Stimulated activated naive CD4-positive, alpha-beta T cell (primary cell): ENCODE data around the gene RUNX1.

ENCODE experiments used
- DNase-seq, 6 experiments: peaks; one replicate each; lab custom pipeline; 2025; lab: John Stamatoyannopoulos, UW

RUNX1 gene

GRCh38 chr21:34992736-34993398 is 56.2 kb downstream of the RUNX1 start:
- DNase-seq = no peak

GRCh38 chr21:34992180-34992579 is 56.9 kb downstream of the RUNX1 start:
- DNase-seq = no peak

GRCh38 chr21:34991366-34991957 is 57.6 kb downstream of the RUNX1 start:
- no peak for DNase-seq

DNA sequence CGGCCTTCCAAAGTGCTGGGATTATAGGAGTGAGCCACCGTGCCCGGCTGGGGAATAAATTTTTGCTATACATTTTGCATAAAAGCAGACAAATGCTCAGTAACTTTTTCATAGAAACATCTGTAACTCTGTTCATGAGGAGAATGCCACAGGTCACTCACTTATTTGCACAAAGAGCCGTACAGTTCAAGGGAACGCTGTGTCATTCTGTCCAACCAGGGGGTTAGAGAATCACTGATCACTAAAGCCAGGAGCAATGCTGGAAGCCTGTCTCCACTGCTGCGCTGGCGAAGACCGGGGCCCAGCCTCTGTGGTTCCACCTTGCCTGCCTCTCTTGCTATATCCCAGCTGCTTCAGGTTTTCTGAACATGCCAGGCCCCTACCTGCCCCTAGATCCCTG is 58.3 kb downstream of the RUNX1 start:
- no peak for DNase-seq

DNA sequence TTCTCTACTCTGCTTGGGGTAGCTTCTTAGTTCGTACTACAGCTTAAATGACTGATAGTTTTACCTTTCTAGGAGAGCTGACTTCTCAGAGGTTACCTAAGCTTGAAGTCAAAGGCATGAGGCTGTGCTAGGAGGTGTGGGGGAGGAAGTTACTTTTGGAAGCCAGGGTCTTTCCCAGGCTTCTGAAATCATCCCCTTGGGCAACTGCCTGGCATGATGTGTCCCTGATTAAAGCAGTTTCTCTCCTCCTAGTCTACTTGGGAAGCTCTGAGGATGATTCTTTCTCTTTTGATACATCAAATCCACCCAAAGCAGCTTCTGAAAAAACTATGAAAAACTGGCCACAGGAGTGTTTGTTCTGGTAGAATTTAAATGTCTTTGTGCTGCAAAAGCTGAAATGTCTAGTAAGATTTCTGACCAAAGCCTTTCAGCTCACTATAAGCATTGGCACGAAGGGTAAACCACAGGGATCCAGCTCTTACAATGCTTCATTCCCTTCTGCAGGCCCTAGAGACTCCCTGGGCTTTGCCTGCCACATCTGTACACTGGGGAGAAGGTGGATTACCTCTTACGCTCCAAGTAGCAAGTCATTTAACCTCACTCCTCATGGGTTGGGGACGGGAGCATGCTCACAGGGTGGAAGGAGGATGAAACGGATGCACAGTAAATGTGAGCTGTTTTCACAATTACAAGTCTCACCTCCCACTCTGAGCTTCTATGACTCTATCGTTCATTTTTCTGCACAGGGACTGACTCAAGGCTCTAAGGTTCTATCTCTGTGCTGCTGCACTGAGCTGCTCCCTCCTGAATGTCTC is 59.6 kb downstream of the RUNX1 start:
- no peak for DNase-seq

DNA sequence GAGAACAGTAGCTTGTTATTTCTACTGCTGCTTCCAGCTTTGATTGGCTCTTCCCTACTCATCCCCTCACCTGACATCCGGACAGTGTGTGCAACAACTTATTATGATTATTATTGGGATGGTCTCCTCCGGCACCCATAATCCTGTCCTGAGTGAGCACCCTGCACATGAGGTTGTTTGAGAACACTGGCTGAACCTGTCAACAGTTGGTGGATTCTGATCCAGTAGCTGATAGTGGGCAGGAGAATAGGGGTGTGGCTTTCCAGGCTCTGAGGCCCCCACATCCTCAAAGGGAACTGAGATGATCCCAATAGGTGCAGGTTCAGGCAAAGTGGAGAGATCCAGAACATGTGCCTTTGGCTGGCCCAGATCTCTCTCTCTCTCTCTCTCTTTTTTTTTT is 60.5 kb downstream of the RUNX1 start:
- DNase-seq = no peak

- no peak for DNase-seq
Measured at GRCh38 chr21:34988139-34988538, 61.0 kb downstream of the RUNX1 start.

DNA sequence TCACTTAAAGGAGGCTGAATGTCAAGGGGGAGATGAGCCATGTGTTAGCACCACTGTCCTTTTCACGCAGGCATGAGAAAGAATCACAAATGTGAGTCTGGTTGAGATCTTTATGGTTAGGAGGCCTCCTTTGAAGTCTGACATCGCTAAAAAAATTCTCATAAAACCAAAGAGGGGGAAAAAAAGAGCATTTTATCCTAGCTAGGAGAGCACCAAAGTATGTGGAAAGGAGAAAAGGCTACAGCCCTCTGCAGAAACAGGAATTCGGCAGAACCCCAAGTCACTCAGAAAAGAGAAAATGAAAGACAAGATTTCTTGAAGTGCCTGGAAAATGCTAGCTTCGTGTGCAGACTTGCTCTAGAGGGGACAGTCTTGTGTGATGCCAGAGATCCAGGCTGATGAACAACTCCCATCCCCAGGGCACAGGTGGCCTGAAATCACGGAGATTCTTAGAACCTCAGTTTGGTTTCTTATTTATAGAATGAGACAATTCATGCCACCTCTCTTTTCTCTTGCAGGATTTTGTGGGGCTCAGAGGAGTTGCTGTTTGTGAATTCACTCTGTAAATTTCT is 61.5 kb downstream of the RUNX1 start:
- DNase-seq = peak in 3 of 6 experiments; percentile 25 to 61 (median 39)

DNA sequence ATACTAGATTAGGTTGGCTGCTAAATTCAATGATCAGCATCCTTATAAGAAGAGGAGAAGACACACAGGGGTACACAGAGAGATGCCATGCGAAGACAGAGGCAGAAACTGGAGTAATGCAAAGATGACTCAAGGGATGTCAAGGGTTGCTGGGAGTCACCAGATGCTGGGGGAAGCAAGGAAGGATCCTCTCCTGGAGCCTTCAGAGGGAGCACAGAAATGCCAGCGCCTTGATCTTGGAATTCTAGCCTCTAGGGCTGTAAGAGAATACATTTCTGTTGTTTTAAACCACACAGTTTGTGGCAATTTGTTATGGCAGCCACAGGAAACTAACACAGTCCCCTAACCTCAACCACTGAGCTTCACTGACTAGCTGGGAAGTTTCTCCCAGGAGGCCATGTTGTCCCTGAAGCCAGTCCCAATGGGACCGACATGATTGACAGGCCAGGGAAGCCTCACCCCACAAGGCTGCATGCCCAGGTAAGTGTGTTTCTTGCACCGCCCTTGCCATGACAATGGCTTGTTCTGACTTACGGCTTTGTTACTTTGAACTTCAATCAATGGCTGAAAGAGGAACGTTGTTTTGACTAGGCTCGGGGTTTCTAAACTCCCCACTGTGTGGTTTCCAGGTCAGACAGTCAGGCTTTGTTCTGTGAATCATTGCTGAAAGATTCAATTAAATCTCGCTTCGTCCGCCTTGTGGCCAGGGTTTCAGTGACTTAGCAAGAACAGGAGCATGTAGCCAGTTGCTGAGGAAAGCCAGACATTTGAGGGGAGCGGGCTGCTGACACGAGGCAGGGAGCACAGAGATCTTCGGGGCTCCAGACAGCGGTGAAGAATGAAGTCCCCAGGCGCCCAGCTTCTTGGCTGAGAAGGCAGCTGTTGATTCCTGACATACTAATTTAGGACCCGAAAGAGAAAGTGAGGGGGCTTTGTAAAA is 62.3 kb downstream of the RUNX1 start:
- peak; percentile 30 to 62 (median 56) for DNase-seq

- DNase-seq = no peak
Measured at GRCh38 chr21:34984356-34985058, 64.6 kb downstream of the RUNX1 start.

DNA sequence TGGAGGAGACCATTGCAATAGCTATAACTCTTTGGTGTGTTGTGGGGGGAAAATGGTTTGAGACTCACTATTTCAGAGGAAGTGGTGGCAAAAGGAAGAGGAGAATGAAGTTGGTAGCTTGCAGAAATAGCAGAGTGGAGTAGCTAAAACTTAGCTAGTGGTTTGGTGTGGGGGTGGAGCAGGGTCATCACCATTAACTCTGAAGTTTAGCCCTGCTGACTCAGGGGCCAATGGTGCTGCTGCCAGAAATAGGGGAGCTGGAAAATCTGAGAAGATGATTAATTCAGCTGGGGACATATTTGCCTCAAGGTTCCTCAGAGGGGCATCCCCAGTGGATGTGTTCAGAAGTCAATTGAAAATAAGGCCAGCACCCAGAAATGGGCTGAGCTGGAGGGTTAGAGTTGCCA is 65.4 kb downstream of the RUNX1 start:
- peak in 2 of 6 experiments; percentile 14 to 18 for DNase-seq

- no peak for DNase-seq
Measured at GRCh38 chr21:34981791-34982190, 67.3 kb downstream of the RUNX1 start.

DNA sequence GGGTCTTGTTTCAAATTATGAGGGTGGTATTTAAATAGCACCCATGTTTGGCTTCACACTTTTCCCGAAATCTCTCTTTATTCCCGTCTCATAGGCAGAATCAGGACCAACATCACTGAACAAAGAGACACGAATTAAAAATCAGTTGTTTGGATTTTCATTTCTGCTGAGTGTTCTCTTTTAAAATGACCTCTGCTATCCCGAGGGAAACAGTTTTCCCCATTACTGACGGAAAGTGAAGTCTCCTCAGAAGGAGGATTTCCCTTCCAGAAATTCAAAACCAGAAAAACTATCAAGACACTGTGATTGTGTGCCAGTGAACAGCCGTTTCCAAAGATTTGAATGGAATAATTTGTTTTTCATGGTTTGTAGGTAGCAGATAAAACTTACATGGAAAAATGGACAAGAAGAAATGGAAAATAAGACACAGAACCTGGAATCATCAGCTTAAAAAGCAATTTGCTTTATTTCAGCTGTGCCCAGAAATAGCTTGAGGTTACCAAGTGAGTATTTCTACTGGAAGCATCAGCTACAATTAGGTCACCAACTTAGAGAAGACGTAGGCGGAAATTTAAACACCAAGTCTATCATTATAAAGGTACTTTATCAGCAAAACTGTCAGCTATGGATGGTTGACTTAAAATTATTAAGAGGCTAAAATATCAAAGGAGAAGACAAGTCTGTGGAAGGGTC is 68.5 kb downstream of the RUNX1 start:
- no peak for DNase-seq

GRCh38 chr21:34979383-34979782 is 69.7 kb downstream of the RUNX1 start:
- no peak for DNase-seq

- no peak for DNase-seq
Measured at GRCh38 chr21:34977333-34977732, 71.8 kb downstream of the RUNX1 start.

DNA sequence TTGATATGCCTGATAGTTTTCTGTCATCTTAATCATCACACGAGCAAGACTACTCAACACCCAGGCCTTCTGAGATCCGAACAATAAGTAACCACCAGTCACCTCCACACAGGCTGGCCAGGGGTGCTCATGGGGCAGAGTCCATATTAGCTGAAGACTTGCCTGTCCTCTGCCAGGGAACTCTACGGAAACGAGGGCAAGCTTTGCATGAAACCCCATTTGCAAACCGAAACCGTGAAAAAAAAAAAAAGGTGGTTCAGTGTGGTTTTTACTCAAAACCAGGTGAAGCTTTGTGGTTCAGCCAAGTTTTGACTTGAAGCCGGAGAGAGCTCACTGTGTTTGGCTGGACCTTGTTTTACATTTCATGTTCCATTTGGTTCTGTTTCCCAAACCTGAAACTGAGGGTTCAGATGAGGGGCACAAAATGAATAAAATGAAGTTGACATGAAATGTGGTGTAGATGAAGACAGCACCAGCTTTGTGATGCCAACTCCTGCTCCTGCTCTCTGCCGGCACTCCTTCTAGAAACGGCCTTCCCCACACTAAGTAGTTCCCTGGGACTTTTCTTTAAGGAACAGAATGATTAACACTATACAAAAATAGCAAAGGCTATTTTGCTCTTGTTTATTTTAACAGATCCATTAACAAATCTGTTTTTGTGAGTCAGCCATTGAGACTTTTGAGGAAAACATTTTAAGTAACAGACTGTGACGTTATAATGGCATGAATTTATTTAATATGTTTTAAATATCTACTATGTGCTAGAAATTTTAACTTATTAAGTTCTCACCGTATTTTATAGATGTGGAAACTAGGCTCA is 74.7 kb downstream of the RUNX1 start:
- peak; percentile 4 to 82 (median 46) for DNase-seq

DNA sequence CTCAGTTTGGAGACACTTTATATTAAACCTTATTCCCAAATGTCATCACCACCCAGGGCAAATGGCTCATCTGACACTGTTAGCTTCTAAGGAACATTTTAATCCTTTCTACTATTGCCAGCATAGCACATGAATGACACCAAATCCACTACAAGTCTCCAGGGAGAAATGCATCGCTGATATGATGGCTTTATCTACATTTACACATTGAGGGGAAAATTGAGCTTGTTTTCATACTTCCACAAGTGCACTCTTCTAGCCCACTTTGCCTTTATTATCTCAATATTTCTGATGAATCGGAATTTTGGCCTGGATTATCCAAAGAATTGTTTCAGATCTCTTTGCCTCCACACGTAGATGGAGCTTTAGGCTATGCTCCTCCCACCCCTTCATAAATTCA is 75.4 kb downstream of the RUNX1 start:
- no peak for DNase-seq

DNA sequence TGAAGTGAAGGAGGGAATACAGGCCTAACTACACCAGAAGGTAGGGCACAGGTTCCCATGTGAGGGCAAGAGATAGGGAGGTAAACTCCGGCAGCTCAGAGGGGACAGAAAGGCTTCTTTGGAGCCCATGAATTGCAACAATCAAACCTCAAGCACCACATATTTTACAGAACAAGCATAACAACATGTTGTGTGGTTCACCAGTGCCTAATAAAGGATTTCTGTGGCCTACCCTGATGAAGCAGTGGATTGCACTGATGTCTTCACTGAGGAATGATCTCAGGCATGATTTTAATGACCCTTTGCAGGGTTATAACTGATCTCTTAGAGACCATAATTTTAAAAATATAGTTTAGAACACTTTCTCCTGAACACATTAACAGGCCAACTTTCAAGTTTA is 77.4 kb downstream of the RUNX1 start:
- no peak for DNase-seq

DNA sequence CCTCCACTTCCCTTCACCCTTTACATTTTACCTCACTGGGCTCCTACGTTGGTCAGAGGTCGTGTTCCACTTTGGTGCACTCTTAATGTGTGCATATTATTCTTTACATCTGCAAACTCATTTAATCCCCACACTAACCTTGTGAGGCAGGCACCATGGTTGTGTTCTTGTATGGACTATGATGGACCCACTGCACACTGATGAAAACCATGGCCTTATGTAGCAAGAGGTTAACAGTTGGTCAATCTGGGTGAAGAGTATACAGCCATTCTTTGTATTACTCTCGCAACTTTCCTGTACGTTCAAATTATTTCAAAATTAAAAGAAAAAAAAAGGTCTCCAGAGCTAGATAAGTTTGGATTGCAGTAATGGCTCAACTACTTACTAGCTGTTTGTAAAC is 78.5 kb downstream of the RUNX1 start:
- DNase-seq = no peak

DNA sequence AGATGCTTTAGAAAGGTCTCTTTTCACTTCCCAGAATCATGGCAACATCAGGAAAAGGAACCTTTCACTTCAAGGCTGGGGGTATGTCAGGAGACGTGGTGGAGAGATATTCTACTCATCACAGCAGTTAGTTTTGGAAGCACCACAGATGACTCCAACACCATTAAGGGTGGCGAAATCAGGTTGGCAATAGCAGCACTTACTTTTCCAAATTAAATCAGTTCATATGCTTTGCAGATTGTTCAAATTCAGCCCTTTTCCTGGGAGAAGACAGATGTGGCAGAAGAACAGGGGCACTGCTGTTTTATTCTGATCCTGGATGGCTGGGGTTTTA is 79.0 kb downstream of the RUNX1 start:
- DNase-seq = no peak
